T-helper 1 cell treated with Interleukin-12 subunit alpha and Interleukin-12 subunit beta and Interleukin-4 antibody, amounts not matched to agents 30 ng/mL and 1 ng/mL, for 36 hours (primary cell): Measurements from ENCODE around the gene CEACAM16. TPM values are rescaled to one million over a fixed set of nuclear protein-coding genes. Genes with fewer than 3 reads are reported as not detected.

Source experiments
- intact Hi-C: fragments of 100-400 bp; cut with micrococcal nuclease; formaldehyde crosslinking; loops from one replicate; pipeline ENCODE4 v1.15.1; 2024
- total RNA-seq: library from RNA; stranded (reverse); gene quantifications from 2 replicates; pipeline ENCODE4 v1.2.3, GENCODE V29; 2022

Gene CEACAM16
- total RNA-seq, 1 donor from 2014 or later: not detected

DNA sequence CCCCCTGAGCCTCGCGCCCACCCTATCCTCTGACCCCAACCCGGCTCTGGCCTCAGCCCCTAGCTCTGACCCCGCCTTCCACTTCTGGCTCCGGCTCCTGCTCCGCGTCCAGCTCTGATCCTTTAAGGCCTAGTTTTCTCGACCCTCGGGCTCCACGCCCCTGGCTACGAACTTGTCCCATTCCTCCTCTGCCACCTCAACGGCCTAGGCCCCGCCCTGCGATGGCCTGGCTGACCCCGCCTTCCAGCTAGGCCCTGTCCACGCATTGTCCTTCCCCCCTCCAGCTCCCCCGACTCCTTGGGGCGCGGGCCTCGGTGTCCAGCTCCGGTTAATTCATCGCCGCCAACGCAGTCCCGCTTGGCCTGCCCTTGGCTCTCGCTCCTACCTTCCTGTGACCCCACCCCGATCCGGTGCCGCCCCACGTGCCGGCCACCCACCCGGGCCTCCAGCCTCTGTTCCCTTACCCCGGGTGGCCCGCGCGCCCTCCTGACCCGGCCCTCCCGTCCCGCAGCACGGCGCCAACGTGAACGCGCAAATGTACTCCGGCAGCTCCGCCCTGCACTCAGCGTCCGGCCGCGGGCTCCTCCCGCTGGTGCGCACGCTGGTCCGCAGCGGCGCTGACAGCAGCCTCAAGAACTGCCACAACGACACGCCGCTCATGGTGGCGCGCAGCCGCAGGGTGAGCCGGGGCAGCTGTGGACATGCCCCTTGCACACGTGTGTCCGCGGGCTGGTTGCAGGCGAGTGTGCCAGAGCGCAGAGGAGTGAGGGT is 59.0 kb downstream of the CEACAM16 start:
- intact Hi-C loops: no loop called here

DNA sequence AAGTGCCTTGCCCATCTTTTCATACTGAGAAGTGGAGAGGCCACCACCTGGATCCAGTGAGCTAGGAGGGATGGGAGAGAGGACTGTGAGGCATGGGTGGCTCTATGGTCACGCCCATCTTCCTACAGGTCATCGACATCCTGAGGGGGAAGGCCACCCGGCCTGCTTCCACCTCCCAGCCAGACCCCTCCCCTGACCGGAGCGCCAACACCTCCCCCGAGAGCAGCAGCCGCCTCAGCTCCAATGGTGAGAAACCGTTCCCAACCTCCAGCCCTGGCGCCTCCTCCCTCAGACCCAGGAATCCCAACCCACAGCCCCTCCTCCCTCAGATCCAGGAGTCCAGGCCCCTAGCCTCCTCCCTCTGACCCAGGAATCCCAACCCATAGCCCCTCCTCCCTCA is 59.6 kb downstream of the CEACAM16 start:
- intact Hi-C loops: no loop called here

DNA sequence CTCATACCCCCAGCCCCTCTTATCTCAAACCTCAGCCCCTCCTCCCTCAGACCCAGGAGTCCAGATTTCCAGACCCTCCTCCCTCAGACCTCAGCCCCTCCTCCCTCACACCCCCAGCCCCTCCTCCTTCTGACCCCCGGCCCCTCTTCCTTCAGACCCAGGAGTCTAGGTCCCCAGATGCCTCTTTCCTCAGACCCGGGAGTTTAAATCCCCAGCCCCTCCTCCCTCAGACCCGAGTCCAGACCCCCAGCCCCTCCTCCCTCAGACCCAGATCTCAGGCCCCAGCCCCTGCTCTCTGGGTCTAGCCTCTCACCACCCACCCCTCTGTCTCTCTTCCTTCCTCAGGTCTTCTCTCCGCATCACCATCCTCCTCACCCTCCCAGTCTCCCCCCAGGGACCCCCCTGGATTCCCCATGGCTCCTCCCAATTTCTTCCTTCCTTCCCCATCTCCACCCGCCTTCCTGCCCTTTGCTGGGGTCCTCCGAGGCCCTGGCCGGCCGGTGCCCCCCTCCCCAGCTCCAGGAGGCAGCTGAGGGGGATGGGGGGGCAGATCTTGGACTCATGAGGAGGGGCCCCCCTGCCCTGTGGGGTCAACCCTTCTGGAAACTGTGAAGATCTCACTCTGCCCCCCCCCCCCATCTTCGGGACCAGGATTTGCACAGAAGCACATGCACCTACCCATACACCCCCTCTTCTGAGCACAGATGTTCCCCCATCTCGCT is 60.3 kb downstream of the CEACAM16 start:
- intact Hi-C loops: no loop called here

Other genes with a start within 250 kb of the CEACAM16 start
- 9.9 and 11.3 TPM in 2 replicates for gene ZNF180, start 198.6 kb upstream of the CEACAM16 start, total RNA-seq
- gene CEACAM20, start 169.5 kb upstream of the CEACAM16 start, total RNA-seq: not detected in 2 replicates
- not detected in 2 replicates for gene IGSF23, start 85.6 kb upstream of the CEACAM16 start, total RNA-seq
- gene PVR, start 55.2 kb upstream of the CEACAM16 start, total RNA-seq: 5.3 and 5.7 TPM in 2 replicates
- 0.37 and 0.78 TPM in 2 replicates for gene CEACAM19, start 27.7 kb upstream of the CEACAM16 start, total RNA-seq
- gene BCL3, start 49.6 kb downstream of the CEACAM16 start, total RNA-seq: 195 and 197 TPM in 2 replicates
- gene CBLC, start 78.7 kb downstream of the CEACAM16 start, total RNA-seq: not detected in 2 replicates
- not detected in 2 replicates for gene BCAM, start 110.0 kb downstream of the CEACAM16 start, total RNA-seq
- gene NECTIN2, start 147.1 kb downstream of the CEACAM16 start, total RNA-seq: 0.34 TPM in 1 of 2 replicates, not detected in the other
- 81.6 and 85.4 TPM in 2 replicates for gene TOMM40, start 192.1 kb downstream of the CEACAM16 start, total RNA-seq
- 0.37 and 0.39 TPM in 2 replicates for gene APOE, start 206.6 kb downstream of the CEACAM16 start, total RNA-seq
- gene APOC1, start 215.5 kb downstream of the CEACAM16 start, total RNA-seq: 2.1 TPM in 1 of 2 replicates, not detected in the other
- gene APOC4, start 243.1 kb downstream of the CEACAM16 start, total RNA-seq: not detected in 2 replicates
- not detected in 2 replicates for gene APOC2, start 246.9 kb downstream of the CEACAM16 start, total RNA-seq